Vagina (tissue), 2 donors: ENCODE data around the gene TBC1D8.

Source experiments
- CTCF ChIP-seq, 3 experiments: fragments of 450-650 bp in 2 of 3; fragments of 200-600 bp in 1 of 3; sonication (generic) in 1 of 3; IDR thresholded peaks; one replicate each; pipeline ENCODE4 v1.5.1; 2017 to 2019; ENCODE audit warnings: antibody characterized with exemption in 3 of 3, mild to moderate bottlenecking in 2 of 3, moderate library complexity in 2 of 3
- POLR2A ChIP-seq, 2 donors: fragments of 450-650 bp; IDR thresholded peaks; one replicate each; pipeline ENCODE4 v1.6.1; 2017; ENCODE audit warnings: antibody characterized with exemption in 2 of 2, mild to moderate bottlenecking in 2 of 2, moderate library complexity in 2 of 2

GRCh38 chr2:101116348-101116747, 34.8 kb downstream of the TBC1D8 start:
- TF ChIP-seq POLR2A (IDR thresholded peaks at IDR 0.05) (no peak), CTCF (IDR thresholded peaks at IDR 0.05) (no peak)
